Esophagus muscularis mucosa (tissue), 4 donors: Measurements from ENCODE around the gene STAT4. TPM values are rescaled to one million over a fixed set of nuclear protein-coding genes. Genes with fewer than 3 reads are reported as not detected.

Experiments used
- DNase-seq: peaks from one replicate; pipeline ENCODE4 v3.0.0-alpha.2; 2017; ENCODE audit errors: extremely low spot score
- H3K27ac ChIP-seq, 4 donors: fragments of 200-600 bp; sonication (generic); replicated peaks in 1 of 4; 1 replicate in 3 of 4; 2 replicates in 1 of 4; pipeline ENCODE4 v1.5.1; 2016 to 2019; ENCODE audit warnings: mild to moderate bottlenecking in 1 of 4
- H3K27me3 ChIP-seq, 4 donors: fragments of 200-600 bp; sonication (generic); one replicate each; pipeline versions ENCODE4 v1.5.1 to v1.6.0; 2016 to 2019
- H3K36me3 ChIP-seq, 4 donors: fragments of 200-600 bp; sonication (generic); one replicate each; pipeline ENCODE4 v1.5.1; 2016 to 2019
- H3K4me1 ChIP-seq, 4 donors: fragments of 200-600 bp; sonication (generic); one replicate each; pipeline ENCODE4 v1.5.1; 2016 to 2019
- H3K4me3 ChIP-seq, 4 donors: fragments of 200-600 bp; sonication (generic); 1 replicate in 2 of 4; 2 replicates in 2 of 4; pipeline ENCODE4 v1.5.1; 2016 to 2019; ENCODE audit warnings: mild to moderate bottlenecking in 4 of 4, moderate library complexity in 1 of 4
- H3K9me3 ChIP-seq, 4 donors: fragments of 200-600 bp; sonication (generic); 1 replicate in 3 of 4; 2 replicates in 1 of 4; pipeline ENCODE4 v1.5.1; 2016 to 2019
- EP300 ChIP-seq: sonication (generic); formaldehyde crosslinking; IDR thresholded peaks from one replicate; pipeline ENCODE4 v1.6.1; 2017; ENCODE audit warnings: antibody characterized with exemption
- POLR2A ChIP-seq: fragments of 450-650 bp; IDR thresholded peaks from one replicate; pipeline ENCODE4 v1.6.1; 2017; ENCODE audit warnings: antibody characterized with exemption, moderate library complexity, mild to moderate bottlenecking, low read depth
- POLR2AphosphoS5 ChIP-seq, 2 donors: sonication (generic); formaldehyde crosslinking; IDR thresholded peaks; one replicate each; pipeline ENCODE4 v1.6.1; 2017; ENCODE audit warnings: antibody characterized with exemption in 2 of 2
- WGBS: methylation state at CpG from one replicate; pipeline ENCODE4 v1.1.5; 2018; 5-methylcytosine and 5-hydroxymethylcytosine counted together
- intact Hi-C: fragments of 100-400 bp; cut with DNase I; formaldehyde crosslinking; loops from one replicate; pipeline ENCODE4 v1.15.1; 2023
- total RNA-seq, 4 donors: library from RNA; depleted of rRNA; stranded (reverse); fragments of >200 nt; gene quantifications; one replicate each; pipeline versions ENCODE4 v1.1.0 to v1.2.1, GENCODE V29; 2016
- TF ChIP-seq, protein P1 (sequence below), 3 experiments: fragments of 200-600 bp in 2 of 3; fragments of 450-650 bp in 1 of 3; sonication (generic) in 2 of 3; IDR thresholded peaks; one replicate each; pipeline ENCODE4 v1.5.1; 2017 to 2019; ENCODE audit warnings: antibody characterized with exemption in 3 of 3, mild to moderate bottlenecking in 2 of 3, moderate library complexity in 1 of 3

STAT4 gene
- total RNA-seq, 4 donors from 2014 or later, result 0.26 to 5.4 (median 2.4) TPM

- intact Hi-C loops, result no loop called here
- peak; percentile 57 for DNase-seq
- H3K9me3 ChIP-seq, result no peaks in the 10 kb centered on the region
- 92% methylated on average over 5 of the region's 5 CpGs for WGBS
- H3K36me3 ChIP-seq, result no peaks in the 10 kb centered on the region
- no peaks in the 10 kb centered on the region for H3K27me3 ChIP-seq
- H3K27ac ChIP-seq, result no peak overlapping the region
- H3K4me1 ChIP-seq, result no peaks in the 10 kb centered on the region
- TF ChIP-seq EP300, result no peak
- TF ChIP-seq, protein P1, sequence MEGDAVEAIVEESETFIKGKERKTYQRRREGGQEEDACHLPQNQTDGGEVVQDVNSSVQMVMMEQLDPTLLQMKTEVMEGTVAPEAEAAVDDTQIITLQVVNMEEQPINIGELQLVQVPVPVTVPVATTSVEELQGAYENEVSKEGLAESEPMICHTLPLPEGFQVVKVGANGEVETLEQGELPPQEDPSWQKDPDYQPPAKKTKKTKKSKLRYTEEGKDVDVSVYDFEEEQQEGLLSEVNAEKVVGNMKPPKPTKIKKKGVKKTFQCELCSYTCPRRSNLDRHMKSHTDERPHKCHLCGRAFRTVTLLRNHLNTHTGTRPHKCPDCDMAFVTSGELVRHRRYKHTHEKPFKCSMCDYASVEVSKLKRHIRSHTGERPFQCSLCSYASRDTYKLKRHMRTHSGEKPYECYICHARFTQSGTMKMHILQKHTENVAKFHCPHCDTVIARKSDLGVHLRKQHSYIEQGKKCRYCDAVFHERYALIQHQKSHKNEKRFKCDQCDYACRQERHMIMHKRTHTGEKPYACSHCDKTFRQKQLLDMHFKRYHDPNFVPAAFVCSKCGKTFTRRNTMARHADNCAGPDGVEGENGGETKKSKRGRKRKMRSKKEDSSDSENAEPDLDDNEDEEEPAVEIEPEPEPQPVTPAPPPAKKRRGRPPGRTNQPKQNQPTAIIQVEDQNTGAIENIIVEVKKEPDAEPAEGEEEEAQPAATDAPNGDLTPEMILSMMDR (IDR thresholded peaks at IDR 0.05), result no peak
- no peak overlapping the region for H3K4me3 ChIP-seq
These were observed 40.2 kb upstream of the STAT4 start for GRCh38 chr2:191190861-191191552.

- WGBS, result 97% methylated on average over 2 of the region's 2 CpGs
- Histone ChIP-seq H3K4me1 (no peaks in the 10 kb centered on the region), H3K27ac (no peak overlapping the region), H3K4me3 (no peak overlapping the region), H3K36me3 (no peaks in the 10 kb centered on the region), H3K9me3 (no peaks in the 10 kb centered on the region), H3K27me3 (no peaks in the 10 kb centered on the region)
- intact Hi-C loops, result no loop called here
- DNase-seq, result peak; percentile 72
- TF ChIP-seq POLR2A (no peak), EP300 (no peak), POLR2AphosphoS5 (IDR thresholded peaks at IDR 0.05) (no peak)
- TF ChIP-seq, protein P1 (IDR thresholded peaks at IDR 0.05), result no peak
These were observed 39.6 kb upstream of the STAT4 start for GRCh38 chr2:191190435-191190834.

- no peaks in the 10 kb centered on the region for H3K4me1 ChIP-seq
- WGBS, result 97% methylated on average over 8 of the region's 8 CpGs
- H3K27me3 ChIP-seq, result no peaks in the 10 kb centered on the region
- no peak overlapping the region for H3K27ac ChIP-seq
- intact Hi-C loops, result no loop called here
- no peak overlapping the region for H3K4me3 ChIP-seq
- TF ChIP-seq POLR2AphosphoS5 (IDR thresholded peaks at IDR 0.05) (no peak), EP300 (no peak), POLR2A (no peak)
- TF ChIP-seq, protein P1 (IDR thresholded peaks at IDR 0.05), result no peak
- H3K9me3 ChIP-seq, result no peaks in the 10 kb centered on the region
- H3K36me3 ChIP-seq, result no peaks in the 10 kb centered on the region
- no peak for DNase-seq
These were observed 38.4 kb upstream of the STAT4 start for GRCh38 chr2:191189112-191189635.

DNA sequence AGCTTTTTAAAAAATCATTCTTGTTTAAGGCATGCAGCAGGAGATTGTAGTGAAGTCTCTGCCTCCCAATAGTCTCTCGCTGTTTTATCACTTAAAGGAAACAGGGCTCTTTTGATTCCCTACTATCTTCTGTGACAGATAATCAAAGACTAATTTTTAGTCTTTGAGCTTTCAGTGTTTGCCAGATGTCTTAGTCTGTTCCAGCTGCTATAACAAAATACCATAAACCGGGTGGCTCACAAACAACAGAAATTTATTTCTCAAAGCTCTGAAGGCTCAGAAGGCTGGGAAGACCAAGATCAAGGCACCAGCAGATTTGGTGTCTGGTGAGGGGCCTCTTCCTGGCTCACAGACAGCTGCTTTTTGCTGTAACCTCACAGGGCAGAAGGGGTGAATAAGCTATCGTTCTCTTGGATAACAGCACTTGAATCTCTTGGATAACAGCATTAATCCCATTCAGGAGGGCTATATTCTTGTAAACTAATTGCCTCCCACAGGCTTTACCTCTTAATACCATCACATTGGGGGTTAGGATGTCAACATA lies 37.8 kb upstream of the STAT4 start:
- H3K4me1 ChIP-seq, result no peaks in the 10 kb centered on the region
- intact Hi-C loops, result no loop called here
- H3K27me3 ChIP-seq, result no peaks in the 10 kb centered on the region
- H3K4me3 ChIP-seq, result no peak overlapping the region
- H3K27ac ChIP-seq, result no peak overlapping the region
- 80% methylated on average over 3 of the region's 3 CpGs for WGBS
- DNase-seq, result no peak
- no peak for TF ChIP-seq POLR2AphosphoS5 (IDR thresholded peaks at IDR 0.05)
- no peak for TF ChIP-seq POLR2A
- TF ChIP-seq EP300, result no peak
- TF ChIP-seq, protein P1 (IDR thresholded peaks at IDR 0.05), result no peak
- H3K9me3 ChIP-seq, result no peaks in the 10 kb centered on the region
- H3K36me3 ChIP-seq, result no peaks in the 10 kb centered on the region
